Kidney epithelial cell (primary cell): ENCODE results near the gene CHCHD5. TPM values are rescaled to one million over a fixed set of nuclear protein-coding genes. Genes with fewer than 3 reads are reported as not detected.

Source experiments
- DNase-seq: peaks from one replicate; pipeline ENCODE4 v3.0.0-alpha.2; 2010; ENCODE audit warnings: low read depth
- H3K27me3 ChIP-seq: 2 replicates; pipeline ENCODE4 v1.6.0; 2011; ENCODE audit warnings: low read length; ENCODE audit not compliant: control insufficient read depth, insufficient read depth
- H3K36me3 ChIP-seq: 2 replicates; pipeline ENCODE4 v1.5.1; 2011; ENCODE audit warnings: low read length; ENCODE audit not compliant: control insufficient read depth, insufficient read depth
- H3K4me3 ChIP-seq: 2 replicates; pipeline ENCODE4 v1.5.1; 2011; ENCODE audit warnings: low read depth, mild to moderate bottlenecking, control low read depth, low read length
- CTCF ChIP-seq: IDR thresholded peaks from 2 replicates; pipeline ENCODE4 v1.5.1; 2011; ENCODE audit warnings: mild to moderate bottlenecking, moderate library complexity, low read length, control low read depth, inconsistent platforms; ENCODE audit not compliant: insufficient read depth, poor library complexity, severe bottlenecking
- total RNA-seq: library from RNA; depleted of rRNA; stranded (reverse); fragments of >200 nt; gene quantifications from 2 replicates; pipeline ENCODE4 v1.2.3, GENCODE V29; 2015

CHCHD5 gene
- total RNA-seq, 1 donor from 2014 or later: 33.5 TPM

- TF ChIP-seq CTCF: no peak
- Histone ChIP-seq H3K4me3 (no peak overlapping the region), H3K27me3 (no peaks in the 10 kb centered on the region), H3K36me3 (peaks cover 1% of the 10 kb centered on the region)
- DNase-seq: no peak
Observed at GRCh38 chr2:112572005-112572404, 12.4 kb upstream of the CHCHD5 start.

- peak; percentile 32 for TF ChIP-seq CTCF
- DNase-seq: no peak
- H3K4me3 ChIP-seq: no peak overlapping the region
- no peaks in the 10 kb centered on the region for H3K27me3 ChIP-seq
- peaks cover 1% of the 10 kb centered on the region for H3K36me3 ChIP-seq
Observed at GRCh38 chr2:112577756-112578155, 6.7 kb upstream of the CHCHD5 start.

GRCh38 chr2:112579241-112579640, 5.2 kb upstream of the CHCHD5 start:
- DNase-seq: peak; percentile 74
- Histone ChIP-seq H3K27me3 (no peaks in the 10 kb centered on the region), H3K4me3 (no peak overlapping the region), H3K36me3 (peaks cover 1% of the 10 kb centered on the region)
- no peak for TF ChIP-seq CTCF

GRCh38 chr2:112580084-112580483, 4.3 kb upstream of the CHCHD5 start:
- no peaks in the 10 kb centered on the region for H3K27me3 ChIP-seq
- no peak for DNase-seq
- no peaks in the 10 kb centered on the region for H3K36me3 ChIP-seq
- no peak for TF ChIP-seq CTCF
- no peak overlapping the region for H3K4me3 ChIP-seq

- Histone ChIP-seq H3K4me3 (no peak overlapping the region), H3K27me3 (no peaks in the 10 kb centered on the region), H3K36me3 (no peaks in the 10 kb centered on the region)
- peak; percentile 40 for TF ChIP-seq CTCF
- DNase-seq: peak; percentile 25
Observed at GRCh38 chr2:112582314-112582746, 2.1 kb upstream of the CHCHD5 start.

GRCh38 chr2:112583497-112584133, 794 bp upstream of the CHCHD5 start:
- no peak for DNase-seq
- Histone ChIP-seq H3K36me3 (no peaks in the 10 kb centered on the region), H3K4me3 (peak overlapping the region; percentile 66), H3K27me3 (no peaks in the 10 kb centered on the region)
- no peak for TF ChIP-seq CTCF
